C4-2B (cell line): ENCODE results near the gene MTHFD2L.

Experiments used
- ZFX ChIP-seq: fragments of 450-650 bp; IDR thresholded peaks from 2 replicates; pipeline ENCODE4 v1.6.1; 2017
- TF ChIP-seq, protein P1 (sequence below): fragments of 450-650 bp; conservative IDR thresholded peaks from 2 replicates; pipeline ENCODE4 v1.5.1; 2017; ENCODE audit warnings: mild to moderate bottlenecking

- TF ChIP-seq ZFX = no peak
- TF ChIP-seq, protein P1, sequence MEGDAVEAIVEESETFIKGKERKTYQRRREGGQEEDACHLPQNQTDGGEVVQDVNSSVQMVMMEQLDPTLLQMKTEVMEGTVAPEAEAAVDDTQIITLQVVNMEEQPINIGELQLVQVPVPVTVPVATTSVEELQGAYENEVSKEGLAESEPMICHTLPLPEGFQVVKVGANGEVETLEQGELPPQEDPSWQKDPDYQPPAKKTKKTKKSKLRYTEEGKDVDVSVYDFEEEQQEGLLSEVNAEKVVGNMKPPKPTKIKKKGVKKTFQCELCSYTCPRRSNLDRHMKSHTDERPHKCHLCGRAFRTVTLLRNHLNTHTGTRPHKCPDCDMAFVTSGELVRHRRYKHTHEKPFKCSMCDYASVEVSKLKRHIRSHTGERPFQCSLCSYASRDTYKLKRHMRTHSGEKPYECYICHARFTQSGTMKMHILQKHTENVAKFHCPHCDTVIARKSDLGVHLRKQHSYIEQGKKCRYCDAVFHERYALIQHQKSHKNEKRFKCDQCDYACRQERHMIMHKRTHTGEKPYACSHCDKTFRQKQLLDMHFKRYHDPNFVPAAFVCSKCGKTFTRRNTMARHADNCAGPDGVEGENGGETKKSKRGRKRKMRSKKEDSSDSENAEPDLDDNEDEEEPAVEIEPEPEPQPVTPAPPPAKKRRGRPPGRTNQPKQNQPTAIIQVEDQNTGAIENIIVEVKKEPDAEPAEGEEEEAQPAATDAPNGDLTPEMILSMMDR = no peak
Measured at GRCh38 chr4:74331944-74332343, 174.0 kb downstream of the MTHFD2L start.
